Fibroblast of pulmonary artery (primary cell): ENCODE results near the gene P2RY14.
A peak's percentile ranks its signal among the peaks of the same experiment; 100 is the strongest.
"Not testable (repeated sequence)": the region's sequence is repeated elsewhere in the genome, so short reads cannot be mapped to it uniquely, and the experiment has no call there.

Source experiments
- DNase-seq: peaks from one replicate; pipeline ENCODE4 v3.0.0-alpha.2; 2010; ENCODE audit warnings: low read depth
- H3K4me3 ChIP-seq: replicated peaks from 2 replicates; pipeline ENCODE4 v1.5.1; 2011; ENCODE audit warnings: low read depth, mild to moderate bottlenecking, control low read depth, low read length, moderate library complexity
- TF ChIP-seq, protein P1 (sequence below): IDR thresholded peaks from 2 replicates; pipeline ENCODE4 v1.5.1; 2011; ENCODE audit warnings: mild to moderate bottlenecking, control low read depth, low read length, inconsistent platforms; ENCODE audit errors: missing control alignments

Gene P2RY14

DNA sequence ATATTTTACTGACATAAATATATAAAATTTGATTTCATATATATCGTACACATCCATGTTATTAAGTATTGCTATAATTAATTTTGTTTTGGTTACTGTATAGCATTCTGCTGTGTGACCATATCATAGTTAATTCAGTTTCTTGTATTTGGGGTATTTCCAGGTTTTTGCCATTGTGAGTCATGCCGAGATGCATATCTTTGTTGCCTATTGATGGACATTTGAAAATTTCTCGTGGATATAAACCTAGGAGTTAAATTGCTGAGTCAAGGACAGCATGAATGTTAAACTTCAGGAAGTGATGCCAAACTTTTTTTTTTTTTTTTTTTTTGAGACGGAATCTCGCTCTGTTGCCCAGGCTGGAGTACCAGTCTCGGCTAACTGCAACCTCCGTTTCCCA lies 41.6 kb downstream of the P2RY14 start:
- TF ChIP-seq, protein P1, sequence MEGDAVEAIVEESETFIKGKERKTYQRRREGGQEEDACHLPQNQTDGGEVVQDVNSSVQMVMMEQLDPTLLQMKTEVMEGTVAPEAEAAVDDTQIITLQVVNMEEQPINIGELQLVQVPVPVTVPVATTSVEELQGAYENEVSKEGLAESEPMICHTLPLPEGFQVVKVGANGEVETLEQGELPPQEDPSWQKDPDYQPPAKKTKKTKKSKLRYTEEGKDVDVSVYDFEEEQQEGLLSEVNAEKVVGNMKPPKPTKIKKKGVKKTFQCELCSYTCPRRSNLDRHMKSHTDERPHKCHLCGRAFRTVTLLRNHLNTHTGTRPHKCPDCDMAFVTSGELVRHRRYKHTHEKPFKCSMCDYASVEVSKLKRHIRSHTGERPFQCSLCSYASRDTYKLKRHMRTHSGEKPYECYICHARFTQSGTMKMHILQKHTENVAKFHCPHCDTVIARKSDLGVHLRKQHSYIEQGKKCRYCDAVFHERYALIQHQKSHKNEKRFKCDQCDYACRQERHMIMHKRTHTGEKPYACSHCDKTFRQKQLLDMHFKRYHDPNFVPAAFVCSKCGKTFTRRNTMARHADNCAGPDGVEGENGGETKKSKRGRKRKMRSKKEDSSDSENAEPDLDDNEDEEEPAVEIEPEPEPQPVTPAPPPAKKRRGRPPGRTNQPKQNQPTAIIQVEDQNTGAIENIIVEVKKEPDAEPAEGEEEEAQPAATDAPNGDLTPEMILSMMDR, result no peak
- no peak for DNase-seq
- no peak overlapping the region for H3K4me3 ChIP-seq

DNA sequence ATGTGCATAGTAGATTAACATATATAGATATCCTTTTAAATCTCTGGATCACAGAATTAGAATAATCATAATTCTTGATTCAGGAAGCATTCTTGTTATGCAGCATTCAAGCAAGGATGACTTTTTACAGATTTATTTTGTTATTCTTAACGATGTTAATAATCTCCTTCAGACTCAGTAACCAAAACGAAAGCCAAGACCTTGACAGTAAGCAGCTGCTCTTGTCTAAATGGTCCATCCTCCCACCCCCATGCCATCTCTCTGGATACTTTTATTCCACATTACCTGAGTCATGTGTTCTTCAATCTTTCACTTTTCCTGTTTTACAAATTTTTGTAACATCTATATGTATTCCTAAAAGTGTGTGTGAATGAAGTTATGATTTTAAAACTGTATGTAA lies 42.0 kb downstream of the P2RY14 start:
- TF ChIP-seq, protein P1, result no peak
- no peak for DNase-seq
- H3K4me3 ChIP-seq, result no peak overlapping the region

DNA sequence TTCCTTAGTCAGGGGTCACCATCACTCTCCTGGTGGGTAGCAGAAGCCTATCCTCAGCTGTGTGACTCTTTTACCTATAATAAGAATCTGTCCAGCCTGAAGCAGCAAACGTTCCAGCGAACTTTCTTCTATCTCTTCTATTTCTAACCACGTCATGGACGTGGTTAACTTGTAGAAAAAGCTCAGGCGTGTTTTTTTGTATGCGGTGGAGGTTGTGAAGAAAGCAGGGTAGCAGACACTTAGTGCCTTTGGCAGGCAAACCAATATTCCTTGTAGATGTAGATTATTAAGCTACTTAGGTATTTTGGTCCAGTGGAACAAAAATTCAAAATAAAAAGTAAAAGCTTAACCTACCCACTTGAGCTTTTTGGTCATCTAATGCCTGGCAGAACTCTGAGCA lies 43.5 kb downstream of the P2RY14 start:
- TF ChIP-seq, protein P1, result no peak
- H3K4me3 ChIP-seq, result no peak overlapping the region
- DNase-seq, result no peak

DNA sequence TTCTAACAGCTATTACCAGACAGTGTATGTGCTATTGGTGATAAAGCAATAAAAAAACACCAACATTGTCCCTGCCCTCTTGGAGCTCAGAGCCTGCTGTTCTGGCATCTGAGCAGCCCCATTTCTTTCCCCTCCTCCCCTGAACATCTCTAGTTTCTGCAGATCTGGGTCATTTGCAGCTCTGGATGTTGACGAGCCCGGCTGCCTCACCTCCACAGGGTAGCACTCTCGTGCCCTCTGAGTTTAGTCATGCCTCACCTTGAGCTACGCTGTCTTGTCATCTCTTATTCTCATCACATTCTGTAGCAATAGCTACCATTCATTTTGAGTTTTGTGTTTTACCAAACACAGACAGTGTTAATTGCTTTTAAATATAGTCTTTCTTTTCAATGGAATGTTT lies 45.4 kb downstream of the P2RY14 start:
- DNase-seq, result no peak
- TF ChIP-seq, protein P1, result no peak
- H3K4me3 ChIP-seq, result no peak overlapping the region

DNA sequence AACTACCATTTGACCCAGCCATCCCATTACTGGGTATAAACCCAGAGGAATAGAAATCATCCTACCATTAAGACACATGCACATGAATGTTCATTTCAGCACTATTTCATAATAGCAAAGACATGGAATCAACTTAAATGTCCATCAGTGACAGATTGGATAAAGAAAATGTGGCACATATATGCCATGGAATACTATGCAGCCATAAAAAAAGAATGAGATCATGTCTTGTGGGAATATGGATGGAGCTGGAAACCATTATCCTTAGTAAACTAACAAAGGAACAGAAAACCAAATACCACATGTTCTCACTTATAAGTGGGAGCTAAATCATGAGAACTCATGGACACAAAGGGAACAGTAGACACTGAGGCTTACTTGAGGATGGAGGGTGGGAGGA lies 45.9 kb downstream of the P2RY14 start:
- not testable (repeated sequence) for H3K4me3 ChIP-seq, DNase-seq

DNA sequence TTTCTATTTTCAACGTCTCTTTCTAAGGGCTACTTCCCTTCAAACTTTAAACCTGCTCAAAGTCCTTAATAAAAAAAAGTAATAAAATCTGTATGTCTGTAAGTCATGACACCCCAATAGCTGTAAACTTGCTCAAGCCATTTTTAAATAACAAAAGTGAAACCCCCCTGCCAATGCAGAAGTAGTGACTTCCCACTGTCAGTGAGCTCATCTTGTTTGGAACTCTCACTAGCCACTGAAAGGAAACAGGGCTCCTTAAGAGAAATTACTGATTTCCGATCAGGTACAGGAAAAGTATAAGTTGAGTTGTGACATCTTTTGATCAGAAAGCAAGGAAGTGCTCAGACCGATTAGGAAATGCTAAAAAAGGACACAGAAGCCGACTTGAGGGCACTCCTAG lies 47.7 kb downstream of the P2RY14 start:
- TF ChIP-seq, protein P1, result no peak
- DNase-seq, result no peak
- H3K4me3 ChIP-seq, result no peak overlapping the region

DNA sequence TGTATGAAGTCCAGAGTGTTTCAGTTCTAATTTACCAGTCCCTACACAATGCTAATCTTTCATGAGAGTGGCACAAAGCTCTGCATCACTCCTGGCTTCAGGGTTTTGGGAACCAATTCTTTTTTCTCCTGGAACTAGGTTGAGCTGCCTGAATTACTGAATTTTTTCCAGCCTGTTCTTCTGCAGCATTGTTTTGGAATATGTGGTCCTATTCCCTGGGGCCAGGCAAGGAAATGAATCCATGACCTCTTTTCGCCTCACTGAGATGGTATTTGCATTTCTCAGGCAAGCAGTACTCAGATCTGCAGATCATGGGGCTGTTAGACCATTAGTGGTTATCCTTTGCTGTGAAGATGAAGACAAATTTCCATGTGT lies 49.7 kb downstream of the P2RY14 start:
- DNase-seq, result peak; percentile 64
- TF ChIP-seq, protein P1, result no peak
- no peak overlapping the region for H3K4me3 ChIP-seq
